ENCODE results near the gene ANKFY1. TPM values are rescaled to one million over a fixed set of nuclear protein-coding genes. Genes with fewer than 3 reads are reported as not detected.

The ANKFY1 gene
- total RNA-seq: 10 to 100 TPM; 35.4 to 36.6 TPM

- ChIA-PET POLR2A (interaction anchor here (0.6 to 1.1 kb wide), 2 partner anchors 103 to 286 kb away, joined by 5 to 10 read pairs; partner anchors contain the start of gene UBE2G1), CTCF (interaction anchor here (0.9 kb wide), 1 partner anchor 13 kb away, joined by 3 read pairs; no protein-coding TSS in a partner anchor)
These were observed at the start of gene ANKFY1 for GRCh38 chr17:4263282-4264215. TSS of gene ANKFY1 (minus strand) at chr17:4263979. CDS start at chr17:4263941, 38 bp downstream.

- ChIA-PET CTCF (no interaction called here), POLR2A (no interaction called here)
These were observed 46.7 kb upstream of the ANKFY1 start for GRCh38 chr17:4310354-4311060.

GRCh38 chr17:4309897-4310296 lies 46.1 kb upstream of the ANKFY1 start:
- CTCF ChIA-PET: no interaction called here

GRCh38 chr17:4307179-4307930 lies 43.6 kb upstream of the ANKFY1 start:
- ChIA-PET CTCF (interaction anchor here (0.7 kb wide), 1 partner anchor 8 kb away, joined by 3 read pairs; no protein-coding TSS in a partner anchor), POLR2A (no interaction called here)

More at GRCh38 chr17:4309897-4310296, 46.1 kb upstream of the ANKFY1 start:
- POLR2A ChIA-PET: no interaction called here

- CTCF ChIA-PET: interaction anchor here (0.6 to 1.8 kb wide), 5 partner anchors 11 to 324 kb away, joined by 3 to 6 read pairs (median 3); no protein-coding TSS in a partner anchor
These were observed 41.4 kb upstream of the ANKFY1 start for GRCh38 chr17:4305224-4305623.

GRCh38 chr17:4304417-4305027 lies 40.7 kb upstream of the ANKFY1 start:
- ChIA-PET CTCF (interaction anchor here (0.6 to 1.8 kb wide), 8 partner anchors 11 to 323 kb away, joined by 3 to 6 read pairs (median 3); no protein-coding TSS in a partner anchor), POLR2A (interaction anchor here (0.7 kb wide), 1 partner anchor 40 kb away, joined by 4 read pairs; no protein-coding TSS in a partner anchor)

More at GRCh38 chr17:4305224-4305623, 41.4 kb upstream of the ANKFY1 start:
- POLR2A ChIA-PET: no interaction called here

GRCh38 chr17:4301066-4301465 lies 37.3 kb upstream of the ANKFY1 start:
- ChIA-PET POLR2A (no interaction called here), CTCF (interaction anchor here (0.7 kb wide), 1 partner anchor 446 kb away, joined by 4 read pairs; no protein-coding TSS in a partner anchor)

GRCh38 chr17:4297351-4297750 lies 33.6 kb upstream of the ANKFY1 start:
- ChIA-PET POLR2A (interaction anchor here (0.6 kb wide), 2 partner anchors 15 to 1642 kb away, joined by 3 read pairs; no protein-coding TSS in a partner anchor), CTCF (interaction anchor here (0.6 kb wide), 1 partner anchor 11 kb away, joined by 3 read pairs; no protein-coding TSS in a partner anchor)

- CTCF ChIA-PET: no interaction called here
- POLR2A ChIA-PET: no interaction called here
These were observed 31.9 kb upstream of the ANKFY1 start for GRCh38 chr17:4295686-4296085.

- POLR2A ChIA-PET: no interaction called here
These were observed 29.8 kb upstream of the ANKFY1 start for GRCh38 chr17:4293572-4293971.

GRCh38 chr17:4287710-4288109 lies 23.9 kb upstream of the ANKFY1 start:
- POLR2A ChIA-PET: no interaction called here
- CTCF ChIA-PET: no interaction called here

More at GRCh38 chr17:4293572-4293971, 29.8 kb upstream of the ANKFY1 start:
- CTCF ChIA-PET: no interaction called here

- POLR2A ChIA-PET: no interaction called here
- CTCF ChIA-PET: no interaction called here
These were observed 12.7 kb upstream of the ANKFY1 start for GRCh38 chr17:4276514-4276913.

GRCh38 chr17:4272972-4273368 lies 9.2 kb upstream of the ANKFY1 start:
- ChIA-PET POLR2A (interaction anchor here (0.6 kb wide), 1 partner anchor 93 kb away, joined by 3 read pairs; no protein-coding TSS in a partner anchor), CTCF (interaction anchor here (0.6 to 1.3 kb wide), 2 partner anchors 24 to 151 kb away, joined by 3 read pairs; no protein-coding TSS in a partner anchor)

GRCh38 chr17:4272213-4272971 lies 8.6 kb upstream of the ANKFY1 start:
- ChIA-PET POLR2A (no interaction called here), CTCF (interaction anchor here (0.6 kb wide), 1 partner anchor 152 kb away, joined by 3 read pairs; no protein-coding TSS in a partner anchor)

- CTCF ChIA-PET: no interaction called here
- POLR2A ChIA-PET: no interaction called here
These were observed 7.0 kb upstream of the ANKFY1 start for GRCh38 chr17:4270736-4271135.

- POLR2A ChIA-PET: no interaction called here
- CTCF ChIA-PET: no interaction called here
These were observed 6.1 kb upstream of the ANKFY1 start for GRCh38 chr17:4269915-4270314.

GRCh38 chr17:4267402-4267801 lies 3.6 kb upstream of the ANKFY1 start:
- POLR2A ChIA-PET: no interaction called here
- CTCF ChIA-PET: interaction anchor here (0.5 kb wide), 1 partner anchor 89 kb away, joined by 3 read pairs; no protein-coding TSS in a partner anchor

GRCh38 chr17:4266550-4266949 lies 2.8 kb upstream of the ANKFY1 start:
- CTCF ChIA-PET: no interaction called here

More at GRCh38 chr17:4266550-4266949, 2.8 kb upstream of the ANKFY1 start:
- POLR2A ChIA-PET: no interaction called here
